ENCODE data around the gene PRRT3. TPM values are rescaled to one million over a fixed set of nuclear protein-coding genes. Genes with fewer than 3 reads are reported as not detected.

Gene PRRT3
- total and polyA plus RNA-seq, 2 experiments from 2014 or later = 11.0 to 13.6 TPM

- no peak overlapping the region for H3K4me3 ChIP-seq
- peaks cover 17% of the 10 kb centered on the region for H3K4me1 ChIP-seq (ENCODE audit: low read depth)
- no peaks in the 10 kb centered on the region for H3K9me3 ChIP-seq (ENCODE audit: low read depth)
- H3K36me3 ChIP-seq = no peaks in the 10 kb centered on the region
- H3K27me3 ChIP-seq = no peaks in the 10 kb centered on the region
- DNase-seq (ENCODE audit: low read depth in 1 of 2, low spot score in 1 of 2) = no peak
- no peak overlapping the region for H3K27ac ChIP-seq
- TF ChIP-seq CTCF (IDR thresholded peaks at IDR 0.05; ENCODE audit: low read depth, low read length) = no peak
Measured at GRCh38 chr3:9911863-9912262, 40.3 kb downstream of the PRRT3 start.

- Histone ChIP-seq H3K27ac (peak overlapping the region; percentile 22), H3K36me3 (no peaks in the 10 kb centered on the region), H3K4me1 (ENCODE audit: low read depth) (peaks cover 6% of the 10 kb centered on the region), H3K9me3 (ENCODE audit: low read depth) (no peaks in the 10 kb centered on the region), H3K27me3 (no peaks in the 10 kb centered on the region), H3K4me3 (no peak overlapping the region)
- DNase-seq (ENCODE audit: low read depth in 1 of 2, low spot score in 1 of 2) = no peak
- no peak for TF ChIP-seq CTCF (IDR thresholded peaks at IDR 0.05; ENCODE audit: low read depth, low read length)
Measured at GRCh38 chr3:9909221-9910013, 42.8 kb downstream of the PRRT3 start.

GRCh38 chr3:9908286-9908685 is 43.9 kb downstream of the PRRT3 start:
- peaks cover 6% of the 10 kb centered on the region for H3K4me1 ChIP-seq (ENCODE audit: low read depth)
- no peaks in the 10 kb centered on the region for H3K36me3 ChIP-seq
- no peak overlapping the region for H3K27ac ChIP-seq
- H3K27me3 ChIP-seq = no peaks in the 10 kb centered on the region
- no peak for DNase-seq (ENCODE audit: low read depth in 1 of 2, low spot score in 1 of 2)
- H3K9me3 ChIP-seq (ENCODE audit: low read depth) = no peaks in the 10 kb centered on the region
- no peak overlapping the region for H3K4me3 ChIP-seq
- no peak for TF ChIP-seq CTCF (IDR thresholded peaks at IDR 0.05; ENCODE audit: low read depth, low read length)

GRCh38 chr3:9906480-9906879 is 45.7 kb downstream of the PRRT3 start:
- Histone ChIP-seq H3K27ac (no peak overlapping the region), H3K27me3 (no peaks in the 10 kb centered on the region), H3K36me3 (no peaks in the 10 kb centered on the region), H3K4me3 (no peak overlapping the region), H3K4me1 (ENCODE audit: low read depth) (peaks cover 6% of the 10 kb centered on the region), H3K9me3 (ENCODE audit: low read depth) (no peaks in the 10 kb centered on the region)
- DNase-seq (ENCODE audit: low read depth in 1 of 2, low spot score in 1 of 2) = no peak
- TF ChIP-seq CTCF (IDR thresholded peaks at IDR 0.05; ENCODE audit: low read depth, low read length) = no peak

GRCh38 chr3:9903904-9904303 is 48.3 kb downstream of the PRRT3 start:
- H3K27me3 ChIP-seq = no peaks in the 10 kb centered on the region
- H3K9me3 ChIP-seq (ENCODE audit: low read depth) = no peaks in the 10 kb centered on the region
- TF ChIP-seq CTCF (IDR thresholded peaks at IDR 0.05; ENCODE audit: low read depth, low read length) = no peak
- no peaks in the 10 kb centered on the region for H3K4me1 ChIP-seq (ENCODE audit: low read depth)
- H3K27ac ChIP-seq = no peak overlapping the region
- no peaks in the 10 kb centered on the region for H3K36me3 ChIP-seq
- no peak overlapping the region for H3K4me3 ChIP-seq
- DNase-seq (ENCODE audit: low read depth in 1 of 2, low spot score in 1 of 2) = no peak
